Liver (tissue), 3 donors: ENCODE results near the gene EPGN.

ENCODE experiments used
- ATF3 ChIP-seq: IDR thresholded peaks from 2 replicates; pipeline ENCODE4 v1.6.1; 2016; ENCODE audit warnings: antibody characterized with exemption
- GABPA ChIP-seq, 2 donors: IDR thresholded peaks in 1 of 2; conservative IDR thresholded peaks in 1 of 2; 2 replicates each; pipeline ENCODE4 v1.6.1; 2016; ENCODE audit warnings: antibody characterized with exemption in 2 of 2, mild to moderate bottlenecking in 1 of 2, moderate library complexity in 1 of 2
- MAX ChIP-seq: IDR thresholded peaks from 2 replicates; pipeline ENCODE4 v1.6.1; 2016; ENCODE audit warnings: antibody characterized with exemption
- REST ChIP-seq: IDR thresholded peaks from 2 replicates; pipeline ENCODE4 v1.6.1; 2016; ENCODE audit warnings: antibody characterized with exemption, mild to moderate bottlenecking
- RXRA ChIP-seq, 2 donors: IDR thresholded peaks; 2 replicates each; pipeline ENCODE4 v1.6.1; 2017 to 2018; ENCODE audit warnings: antibody characterized with exemption in 2 of 2, mild to moderate bottlenecking in 1 of 2
- SP1 ChIP-seq: IDR thresholded peaks from 2 replicates; pipeline ENCODE4 v1.6.1; 2018; ENCODE audit warnings: antibody characterized with exemption, mild to moderate bottlenecking
- TAF1 ChIP-seq: conservative IDR thresholded peaks from 2 replicates; pipeline ENCODE4 v1.6.1; 2016; ENCODE audit warnings: antibody characterized with exemption, mild to moderate bottlenecking
- TF ChIP-seq, protein P1 (sequence below): fragments of 150-350 bp; IDR thresholded peaks from 2 replicates; pipeline ENCODE4 v1.5.1; 2017; ENCODE audit warnings: improper control_type of control experiment, low read depth, low read length; ENCODE audit not compliant: missing input control
- donor health status: healthy.
- donor health status: healthy.

DNA sequence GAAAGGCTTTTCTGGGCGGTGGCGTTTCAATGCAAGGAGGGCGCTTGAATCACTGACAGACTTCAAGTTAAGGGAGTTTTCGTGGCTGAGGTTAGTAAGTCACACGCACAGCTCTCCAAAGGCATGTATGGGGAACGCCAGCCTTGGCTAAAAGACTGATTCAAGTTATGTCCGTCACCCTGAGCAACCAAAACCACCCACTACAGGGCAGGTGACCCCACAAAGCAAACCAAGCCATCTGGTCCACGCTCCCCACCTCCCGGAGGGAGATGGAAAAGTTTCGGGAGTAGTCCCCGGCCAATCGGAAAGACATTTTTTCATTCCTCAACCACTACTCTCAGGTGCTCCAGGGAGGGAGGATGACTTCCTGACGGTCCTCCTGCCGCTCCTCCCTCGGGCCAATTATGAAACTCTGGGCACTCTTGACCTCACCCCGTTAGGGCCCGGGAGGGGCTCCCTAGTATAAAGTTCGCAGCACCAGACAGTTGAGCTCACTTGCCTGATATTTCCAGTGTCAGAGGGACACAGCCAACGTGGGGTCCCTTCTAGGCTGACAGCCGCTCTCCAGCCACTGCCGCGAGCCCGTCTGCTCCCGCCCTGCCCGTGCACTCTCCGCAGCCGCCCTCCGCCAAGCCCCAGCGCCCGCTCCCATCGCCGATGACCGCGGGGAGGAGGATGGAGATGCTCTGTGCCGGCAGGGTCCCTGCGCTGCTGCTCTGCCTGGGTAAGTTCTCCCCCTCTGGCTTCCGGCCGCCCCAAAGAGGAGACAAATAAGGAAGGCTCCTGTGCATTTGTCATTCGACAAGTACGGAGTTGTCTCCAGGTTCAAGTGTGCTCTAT lies 56.6 kb downstream of the EPGN start, which contains the start of gene EREG:
- TF ChIP-seq, protein P1, sequence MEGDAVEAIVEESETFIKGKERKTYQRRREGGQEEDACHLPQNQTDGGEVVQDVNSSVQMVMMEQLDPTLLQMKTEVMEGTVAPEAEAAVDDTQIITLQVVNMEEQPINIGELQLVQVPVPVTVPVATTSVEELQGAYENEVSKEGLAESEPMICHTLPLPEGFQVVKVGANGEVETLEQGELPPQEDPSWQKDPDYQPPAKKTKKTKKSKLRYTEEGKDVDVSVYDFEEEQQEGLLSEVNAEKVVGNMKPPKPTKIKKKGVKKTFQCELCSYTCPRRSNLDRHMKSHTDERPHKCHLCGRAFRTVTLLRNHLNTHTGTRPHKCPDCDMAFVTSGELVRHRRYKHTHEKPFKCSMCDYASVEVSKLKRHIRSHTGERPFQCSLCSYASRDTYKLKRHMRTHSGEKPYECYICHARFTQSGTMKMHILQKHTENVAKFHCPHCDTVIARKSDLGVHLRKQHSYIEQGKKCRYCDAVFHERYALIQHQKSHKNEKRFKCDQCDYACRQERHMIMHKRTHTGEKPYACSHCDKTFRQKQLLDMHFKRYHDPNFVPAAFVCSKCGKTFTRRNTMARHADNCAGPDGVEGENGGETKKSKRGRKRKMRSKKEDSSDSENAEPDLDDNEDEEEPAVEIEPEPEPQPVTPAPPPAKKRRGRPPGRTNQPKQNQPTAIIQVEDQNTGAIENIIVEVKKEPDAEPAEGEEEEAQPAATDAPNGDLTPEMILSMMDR = no peak
- TF ChIP-seq GABPA (IDR thresholded peaks at IDR 0.05 in 1 of 2, conservative IDR thresholded peaks at IDR 0.05 in 1 of 2) (no peak), REST (no peak), MAX (no peak), TAF1 (no peak), RXRA (IDR thresholded peaks at IDR 0.05) (no peak), ATF3 (no peak), SP1 (no peak)
